PC-9 (cell line): Measurements from ENCODE around the gene SYNE4. TPM values are rescaled to one million over a fixed set of nuclear protein-coding genes. Genes with fewer than 3 reads are reported as not detected.
"Not testable (repeated sequence)": the region's sequence is repeated elsewhere in the genome, so short reads cannot be mapped to it uniquely, and the experiment has no call there.

Source experiments
- BruUV-seq: library from RNA; stranded (reverse); fragments of 400-500 nt; replicated peaks from 2 replicates; lab custom pipeline; 2021; lab: Mats Ljungman, UMichigan
- CTCF ChIA-PET: fragments of 300-600 bp; sonication (Branson Sonifier 250); formaldehyde crosslinking; loops from one replicate; lab custom pipeline; 2022; ENCODE audit warnings: antibody characterized with exemption; lab: Charles Lee
- POLR2A ChIA-PET: fragments of 300-600 bp; sonication (Branson Sonifier 250); formaldehyde crosslinking; loops from one replicate; lab custom pipeline; 2022; ENCODE audit warnings: antibody characterized with exemption; ENCODE audit not compliant: unreplicated experiment; lab: Charles Lee
- DNase-seq, 2 experiments: peaks; one replicate each; pipeline versions ENCODE4 v3.0.0 to v3.0.0-alpha.2; 2015 to 2022; ENCODE audit warnings: mixed read lengths in 1 of 2
- H2AFZ ChIP-seq: fragments of 200-600 bp; sonication (generic); 2 replicates; pipeline ENCODE4 v1.8.1; 2017; ENCODE audit warnings: antibody characterized with exemption
- H3F3A ChIP-seq: fragments of 200-600 bp; sonication (generic); 2 replicates; pipeline ENCODE4 v1.8.1; 2017; ENCODE audit warnings: antibody characterized with exemption, mild to moderate bottlenecking, low read depth; ENCODE audit not compliant: insufficient read depth
- H3K27ac ChIP-seq: fragments of 200-600 bp; sonication (generic); 2 replicates; pipeline ENCODE4 v1.6.1; 2016; ENCODE audit warnings: mixed run types
- H3K27me3 ChIP-seq: fragments of 200-600 bp; sonication (generic); 2 replicates; pipeline ENCODE4 v1.6.1; 2016; ENCODE audit warnings: low read depth, mixed run types; ENCODE audit not compliant: insufficient read depth
- H3K36me3 ChIP-seq: fragments of 200-600 bp; sonication (generic); 2 replicates; pipeline ENCODE4 v1.6.1; 2016; ENCODE audit warnings: low read depth, mixed run types
- H3K4me1 ChIP-seq: fragments of 200-600 bp; sonication (generic); replicated peaks from 2 replicates; pipeline ENCODE4 v1.6.1; 2016; ENCODE audit warnings: mixed run types; ENCODE audit not compliant: insufficient read depth
- H3K4me2 ChIP-seq: fragments of 200-600 bp; sonication (generic); 2 replicates; pipeline ENCODE4 v1.6.1; 2017; ENCODE audit warnings: mixed run types
- H3K4me3 ChIP-seq: fragments of 200-600 bp; sonication (generic); 2 replicates; pipeline ENCODE4 v1.6.1; 2016; ENCODE audit warnings: mixed run types
- H3K79me2 ChIP-seq: fragments of 200-600 bp; sonication (generic); 2 replicates; pipeline ENCODE4 v1.6.1; 2017; ENCODE audit warnings: low read depth, mixed run types
- H3K9me2 ChIP-seq: fragments of 200-600 bp; sonication (generic); 2 replicates; pipeline ENCODE4 v1.8.1; 2017; ENCODE audit warnings: mild to moderate bottlenecking; ENCODE audit not compliant: insufficient read depth
- H3K9me3 ChIP-seq: fragments of 200-600 bp; sonication (generic); 2 replicates; pipeline ENCODE4 v1.8.1; 2016; ENCODE audit warnings: low read depth; ENCODE audit not compliant: insufficient read depth
- H4K20me1 ChIP-seq: fragments of 200-600 bp; sonication (generic); 2 replicates; pipeline ENCODE4 v1.8.1; 2017; ENCODE audit not compliant: insufficient read depth
- CTCF ChIP-seq: fragments of 200-600 bp; sonication (generic); conservative IDR thresholded peaks from 2 replicates; pipeline ENCODE4 v1.6.1; 2017; ENCODE audit warnings: mixed run types, antibody characterized with exemption, mild to moderate bottlenecking, moderate library complexity
- EZH2 ChIP-seq: fragments of 200-600 bp; sonication (generic); IDR thresholded peaks from 2 replicates; pipeline ENCODE4 v1.8.0; 2017; ENCODE audit warnings: antibody characterized with exemption, low read depth
- intact Hi-C: fragments of 100-400 bp; cut with micrococcal nuclease; formaldehyde crosslinking; loops from one replicate; pipeline ENCODE4 v1.10.0; 2022; ENCODE audit not compliant: unreplicated experiment
- total RNA-seq: library from RNA; stranded (reverse); gene quantifications from 2 replicates; pipeline ENCODE4 v1.2.3, GENCODE V29; 2021

The SYNE4 gene
- total RNA-seq, 1 experiment from 2014 or later = 39.5 TPM

GRCh38 chr19:35958660-35959039 is 50.0 kb downstream of the SYNE4 start:
- BruUV-seq = no TSS peak
- no peaks in the 10 kb centered on the region for H3K4me1 ChIP-seq
- no peak overlapping the region for H3K4me2 ChIP-seq
- no peaks in the 10 kb centered on the region; the same call in 1 of the 2 replicates for H3K9me3 ChIP-seq
- H3K27me3 ChIP-seq = peaks cover 29% of the 10 kb centered on the region
- intact Hi-C loops = no loop called here
- H3K27ac ChIP-seq = no peak overlapping the region
- TF ChIP-seq EZH2 (no peak), CTCF (no peak)
- DNase-seq = no peak
- H3K36me3 ChIP-seq = no peaks in the 10 kb centered on the region
- no peaks in the 10 kb centered on the region for H3K9me2 ChIP-seq
- H3K79me2 ChIP-seq = no peaks in the 10 kb centered on the region
- POLR2A ChIA-PET = no interaction called here
- no peaks in the 10 kb centered on the region for H4K20me1 ChIP-seq
- H2AFZ ChIP-seq = no peak overlapping the region
- no peak overlapping the region for H3K4me3 ChIP-seq
- CTCF ChIA-PET = no interaction called here
- H3F3A ChIP-seq = no peaks in the 10 kb centered on the region

- H3K4me2 ChIP-seq, BruUV-seq, H3K27ac ChIP-seq, H3F3A ChIP-seq, H3K36me3 ChIP-seq, H4K20me1 ChIP-seq, CTCF ChIA-PET, H3K9me3 ChIP-seq, H2AFZ ChIP-seq, H3K4me1 ChIP-seq, H3K4me3 ChIP-seq, DNase-seq, H3K9me2 ChIP-seq, intact Hi-C loops, POLR2A ChIA-PET, H3K79me2 ChIP-seq: not testable (repeated sequence)
- peaks cover 33% of the 10 kb centered on the region for H3K27me3 ChIP-seq
Measured at GRCh38 chr19:35957411-35957810, 51.2 kb downstream of the SYNE4 start.

GRCh38 chr19:35955881-35956634 is 52.6 kb downstream of the SYNE4 start:
- ChIA-PET CTCF (no interaction called here), POLR2A (no interaction called here)
- H3K9me2 ChIP-seq = no peaks in the 10 kb centered on the region
- no peak for DNase-seq
- H3K4me2 ChIP-seq = no peak overlapping the region
- no peak overlapping the region for H2AFZ ChIP-seq
- H3K27me3 ChIP-seq = peaks cover 34% of the 10 kb centered on the region
- TF ChIP-seq CTCF = no peak
- TF ChIP-seq EZH2 = no peak
- no peaks in the 10 kb centered on the region for H3F3A ChIP-seq
- no peaks in the 10 kb centered on the region for H3K4me1 ChIP-seq
- no peak overlapping the region for H3K4me3 ChIP-seq
- no peaks in the 10 kb centered on the region; the same call in 1 of the 2 replicates for H3K9me3 ChIP-seq
- H3K27ac ChIP-seq = no peak overlapping the region
- no peaks in the 10 kb centered on the region for H3K79me2 ChIP-seq
- intact Hi-C loops = no loop called here
- H3K36me3 ChIP-seq = no peaks in the 10 kb centered on the region
- BruUV-seq = no TSS peak
- no peaks in the 10 kb centered on the region for H4K20me1 ChIP-seq

Other genes starting within 250 kb of the SYNE4 start
- gene ARHGAP33, start 233.2 kb downstream of the SYNE4 start, total RNA-seq = 17.4 and 21.3 TPM in 2 replicates
- gene PRODH2, start 196.0 kb downstream of the SYNE4 start, total RNA-seq = not detected in 2 replicates
- not detected in 2 replicates for gene NPHS1, start 156.3 kb downstream of the SYNE4 start, total RNA-seq
- gene KIRREL2, start 151.9 kb downstream of the SYNE4 start, total RNA-seq = not detected in 2 replicates
- gene APLP1, start 140.2 kb downstream of the SYNE4 start, total RNA-seq = 2.0 and 2.1 TPM in 2 replicates
- 15.7 and 27.5 TPM in 2 replicates for gene NFKBID, start 108.3 kb downstream of the SYNE4 start, total RNA-seq
- 1.8 and 2.6 TPM in 2 replicates for gene HCST, start 106.3 kb downstream of the SYNE4 start, total RNA-seq
- not detected in 2 replicates for gene TYROBP, start 100.5 kb downstream of the SYNE4 start, total RNA-seq
- 10.5 and 14.7 TPM in 2 replicates for gene LRFN3, start 72.4 kb downstream of the SYNE4 start, total RNA-seq
- 16.9 and 22.4 TPM in 2 replicates for gene SDHAF1, start 13.6 kb downstream of the SYNE4 start, total RNA-seq
- 48.2 and 55.1 TPM in 2 replicates for gene ALKBH6, start 5.4 kb upstream of the SYNE4 start, total RNA-seq
- 4.2 and 5.0 TPM in 2 replicates for gene CLIP3, start 24.1 kb upstream of the SYNE4 start, total RNA-seq
- 5.2 and 6.2 TPM in 2 replicates for gene THAP8, start 45.5 kb upstream of the SYNE4 start, total RNA-seq
- 14.0 and 17.0 TPM in 2 replicates for gene WDR62, start 46.1 kb upstream of the SYNE4 start, total RNA-seq
- not detected in 2 replicates for gene OVOL3, start 102.3 kb upstream of the SYNE4 start, total RNA-seq
- gene POLR2I, start 106.1 kb upstream of the SYNE4 start, total RNA-seq = 92.2 and 131 TPM in 2 replicates
- gene TBCB, start 106.7 kb upstream of the SYNE4 start, total RNA-seq = 126 and 150 TPM in 2 replicates
- gene CAPNS1, start 131.3 kb upstream of the SYNE4 start, total RNA-seq = 1,014 and 1,177 TPM in 2 replicates
- not detected in 2 replicates for gene COX7A1, start 143.6 kb upstream of the SYNE4 start, total RNA-seq
- 3.3 and 4.3 TPM in 2 replicates for gene ZNF565, start 205.9 kb upstream of the SYNE4 start, total RNA-seq
- 53.1 and 68.0 TPM in 2 replicates for gene ZNF146, start 206.3 kb upstream of the SYNE4 start, total RNA-seq